HL-60 (cell line): ENCODE measurements around the gene ABLIM1.

Source experiments
- DNase-seq, 2 experiments: peaks; one replicate each; pipeline ENCODE4 v3.0.0-alpha.2; 2010 to 2020; ENCODE audit warnings: low read depth in 1 of 2, low spot score in 1 of 2
- H3K27ac ChIP-seq: fragments of 250-450 bp; sonication (Bioruptor Pico); replicated peaks from 2 replicates; pipeline ENCODE4 v1.5.1; 2020; ENCODE audit warnings: mild to moderate bottlenecking, moderate library complexity
- H3K27me3 ChIP-seq: fragments of 250-450 bp; sonication (Bioruptor Pico); 2 replicates; pipeline ENCODE4 v1.5.1; 2021; ENCODE audit warnings: mild to moderate bottlenecking, moderate library complexity; ENCODE audit not compliant: insufficient read depth, poor library complexity, severe bottlenecking
- H3K4me3 ChIP-seq: replicated peaks from 2 replicates; pipeline ENCODE4 v1.5.1; 2011; ENCODE audit warnings: mild to moderate bottlenecking, control low read depth, low read length; ENCODE audit not compliant: insufficient read depth
- GABPA ChIP-seq: IDR thresholded peaks from 2 replicates; pipeline ENCODE4 v1.6.1; 2012; ENCODE audit warnings: low read depth
- POLR2AphosphoS5 ChIP-seq: IDR thresholded peaks from 2 replicates; pipeline ENCODE4 v1.6.1; 2012; ENCODE audit warnings: low read depth
- SPI1 ChIP-seq: IDR thresholded peaks from 2 replicates; pipeline ENCODE4 v1.6.1; 2012; ENCODE audit warnings: low read depth, mild to moderate bottlenecking, borderline replicate concordance
- TF ChIP-seq, protein P1 (sequence below): IDR thresholded peaks from one replicate; pipeline ENCODE4 v1.5.1; 2011; ENCODE audit warnings: low read length, control low read depth, inconsistent platforms; ENCODE audit not compliant: insufficient read depth
- TF ChIP-seq, protein P2 (sequence below): IDR thresholded peaks from 2 replicates; pipeline ENCODE4 v1.6.1; 2012; ENCODE audit warnings: low read depth; ENCODE audit not compliant: insufficient replicate concordance

The ABLIM1 gene

DNA sequence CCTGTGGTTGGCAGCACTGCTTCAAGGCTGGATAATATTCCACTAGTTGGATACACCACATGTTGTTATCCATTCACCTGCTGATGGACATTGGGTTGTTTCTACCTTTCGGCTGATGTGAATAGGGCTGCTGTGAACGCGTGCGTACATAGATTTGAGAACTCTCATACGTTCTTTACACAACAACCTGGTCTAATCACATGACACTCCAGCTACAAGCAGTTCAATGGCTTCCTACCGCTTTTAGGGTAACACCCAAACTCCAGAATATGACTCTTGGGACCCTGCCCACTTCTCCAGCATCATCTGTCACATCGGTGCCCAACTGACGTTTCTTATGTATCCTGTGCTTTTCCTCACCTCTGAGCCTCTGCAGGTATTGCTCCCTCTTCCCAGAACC is 114.6 kb downstream of the ABLIM1 start:
- TF ChIP-seq, protein P1, sequence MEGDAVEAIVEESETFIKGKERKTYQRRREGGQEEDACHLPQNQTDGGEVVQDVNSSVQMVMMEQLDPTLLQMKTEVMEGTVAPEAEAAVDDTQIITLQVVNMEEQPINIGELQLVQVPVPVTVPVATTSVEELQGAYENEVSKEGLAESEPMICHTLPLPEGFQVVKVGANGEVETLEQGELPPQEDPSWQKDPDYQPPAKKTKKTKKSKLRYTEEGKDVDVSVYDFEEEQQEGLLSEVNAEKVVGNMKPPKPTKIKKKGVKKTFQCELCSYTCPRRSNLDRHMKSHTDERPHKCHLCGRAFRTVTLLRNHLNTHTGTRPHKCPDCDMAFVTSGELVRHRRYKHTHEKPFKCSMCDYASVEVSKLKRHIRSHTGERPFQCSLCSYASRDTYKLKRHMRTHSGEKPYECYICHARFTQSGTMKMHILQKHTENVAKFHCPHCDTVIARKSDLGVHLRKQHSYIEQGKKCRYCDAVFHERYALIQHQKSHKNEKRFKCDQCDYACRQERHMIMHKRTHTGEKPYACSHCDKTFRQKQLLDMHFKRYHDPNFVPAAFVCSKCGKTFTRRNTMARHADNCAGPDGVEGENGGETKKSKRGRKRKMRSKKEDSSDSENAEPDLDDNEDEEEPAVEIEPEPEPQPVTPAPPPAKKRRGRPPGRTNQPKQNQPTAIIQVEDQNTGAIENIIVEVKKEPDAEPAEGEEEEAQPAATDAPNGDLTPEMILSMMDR: no peak
- TF ChIP-seq SPI1 (no peak), POLR2AphosphoS5 (no peak), GABPA (no peak)
- TF ChIP-seq, protein P2, sequence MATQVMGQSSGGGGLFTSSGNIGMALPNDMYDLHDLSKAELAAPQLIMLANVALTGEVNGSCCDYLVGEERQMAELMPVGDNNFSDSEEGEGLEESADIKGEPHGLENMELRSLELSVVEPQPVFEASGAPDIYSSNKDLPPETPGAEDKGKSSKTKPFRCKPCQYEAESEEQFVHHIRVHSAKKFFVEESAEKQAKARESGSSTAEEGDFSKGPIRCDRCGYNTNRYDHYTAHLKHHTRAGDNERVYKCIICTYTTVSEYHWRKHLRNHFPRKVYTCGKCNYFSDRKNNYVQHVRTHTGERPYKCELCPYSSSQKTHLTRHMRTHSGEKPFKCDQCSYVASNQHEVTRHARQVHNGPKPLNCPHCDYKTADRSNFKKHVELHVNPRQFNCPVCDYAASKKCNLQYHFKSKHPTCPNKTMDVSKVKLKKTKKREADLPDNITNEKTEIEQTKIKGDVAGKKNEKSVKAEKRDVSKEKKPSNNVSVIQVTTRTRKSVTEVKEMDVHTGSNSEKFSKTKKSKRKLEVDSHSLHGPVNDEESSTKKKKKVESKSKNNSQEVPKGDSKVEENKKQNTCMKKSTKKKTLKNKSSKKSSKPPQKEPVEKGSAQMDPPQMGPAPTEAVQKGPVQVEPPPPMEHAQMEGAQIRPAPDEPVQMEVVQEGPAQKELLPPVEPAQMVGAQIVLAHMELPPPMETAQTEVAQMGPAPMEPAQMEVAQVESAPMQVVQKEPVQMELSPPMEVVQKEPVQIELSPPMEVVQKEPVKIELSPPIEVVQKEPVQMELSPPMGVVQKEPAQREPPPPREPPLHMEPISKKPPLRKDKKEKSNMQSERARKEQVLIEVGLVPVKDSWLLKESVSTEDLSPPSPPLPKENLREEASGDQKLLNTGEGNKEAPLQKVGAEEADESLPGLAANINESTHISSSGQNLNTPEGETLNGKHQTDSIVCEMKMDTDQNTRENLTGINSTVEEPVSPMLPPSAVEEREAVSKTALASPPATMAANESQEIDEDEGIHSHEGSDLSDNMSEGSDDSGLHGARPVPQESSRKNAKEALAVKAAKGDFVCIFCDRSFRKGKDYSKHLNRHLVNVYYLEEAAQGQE: no peak
- no peak overlapping the region for H3K27ac ChIP-seq
- no peak overlapping the region for H3K4me3 ChIP-seq
- no peaks in the 10 kb centered on the region for H3K27me3 ChIP-seq
- DNase-seq: no peak

DNA sequence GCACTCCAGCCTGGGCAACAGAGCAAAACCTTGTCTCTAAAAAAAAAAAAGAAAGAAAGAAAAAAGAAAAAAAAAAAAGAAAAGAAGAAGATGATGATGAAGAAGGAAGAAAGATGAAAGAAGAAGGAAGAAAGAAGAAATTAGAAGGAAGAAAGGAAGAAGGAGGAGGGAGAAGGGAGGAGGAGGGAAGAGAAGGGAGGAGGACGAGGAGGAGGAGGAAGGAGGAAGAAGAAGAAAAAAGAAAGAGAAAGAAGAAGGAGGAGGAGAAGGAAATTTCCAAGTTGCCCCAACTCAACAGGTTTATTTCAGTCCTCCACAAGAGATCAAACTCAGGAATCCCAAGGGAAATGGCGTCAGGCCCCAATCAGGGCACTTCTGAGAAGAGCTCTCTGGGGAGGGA is 115.7 kb downstream of the ABLIM1 start:
- TF ChIP-seq, protein P1: no peak
- TF ChIP-seq GABPA: no peak
- no peak for TF ChIP-seq SPI1
- TF ChIP-seq, protein P2: no peak
- no peak for TF ChIP-seq POLR2AphosphoS5
- no peak overlapping the region for H3K4me3 ChIP-seq
- DNase-seq: no peak
- no peak overlapping the region for H3K27ac ChIP-seq
- H3K27me3 ChIP-seq: no peaks in the 10 kb centered on the region

- no peak for TF ChIP-seq SPI1
- TF ChIP-seq, protein P2: no peak
- TF ChIP-seq, protein P1: no peak
- no peak for DNase-seq
- no peak overlapping the region for H3K4me3 ChIP-seq
- H3K27ac ChIP-seq: no peak overlapping the region
- no peaks in the 10 kb centered on the region for H3K27me3 ChIP-seq
These were observed 116.3 kb downstream of the ABLIM1 start for GRCh38 chr10:114541797-114542160.
